ENCODE measurements around the gene TSBP1.

GRCh38 chr6:32332433-32332832 lies 39.3 kb downstream of the TSBP1 start:
- TF ChIP-seq POLR2A (IDR thresholded peaks at IDR 0.05), result no peak
- TF ChIP-seq, protein P1, sequence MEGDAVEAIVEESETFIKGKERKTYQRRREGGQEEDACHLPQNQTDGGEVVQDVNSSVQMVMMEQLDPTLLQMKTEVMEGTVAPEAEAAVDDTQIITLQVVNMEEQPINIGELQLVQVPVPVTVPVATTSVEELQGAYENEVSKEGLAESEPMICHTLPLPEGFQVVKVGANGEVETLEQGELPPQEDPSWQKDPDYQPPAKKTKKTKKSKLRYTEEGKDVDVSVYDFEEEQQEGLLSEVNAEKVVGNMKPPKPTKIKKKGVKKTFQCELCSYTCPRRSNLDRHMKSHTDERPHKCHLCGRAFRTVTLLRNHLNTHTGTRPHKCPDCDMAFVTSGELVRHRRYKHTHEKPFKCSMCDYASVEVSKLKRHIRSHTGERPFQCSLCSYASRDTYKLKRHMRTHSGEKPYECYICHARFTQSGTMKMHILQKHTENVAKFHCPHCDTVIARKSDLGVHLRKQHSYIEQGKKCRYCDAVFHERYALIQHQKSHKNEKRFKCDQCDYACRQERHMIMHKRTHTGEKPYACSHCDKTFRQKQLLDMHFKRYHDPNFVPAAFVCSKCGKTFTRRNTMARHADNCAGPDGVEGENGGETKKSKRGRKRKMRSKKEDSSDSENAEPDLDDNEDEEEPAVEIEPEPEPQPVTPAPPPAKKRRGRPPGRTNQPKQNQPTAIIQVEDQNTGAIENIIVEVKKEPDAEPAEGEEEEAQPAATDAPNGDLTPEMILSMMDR (IDR thresholded peaks at IDR 0.05), result no peak
